ENCODE results near the gene RAB11FIP5.

The RAB11FIP5 gene

GRCh38 chr2:73075477-73076373, 37.0 kb downstream of the RAB11FIP5 start:
- H3K4me1 ChIP-seq (ENCODE audit: control insufficient read depth, insufficient read depth, low read length, unreplicated experiment), result peaks cover 7% of the 10 kb centered on the region
- H3K27me3 ChIP-seq (ENCODE audit: insufficient read depth, low read length), result no peaks in the 10 kb centered on the region
- no peak overlapping the region for H3K27ac ChIP-seq (ENCODE audit: low read depth, low read length)
- no peaks in the 10 kb centered on the region for H3K79me2 ChIP-seq (ENCODE audit: control insufficient read depth, insufficient read depth, low read length, unreplicated experiment)
- H3K4me3 ChIP-seq (ENCODE audit: low read depth, low read length), result no peak overlapping the region
- no peak overlapping the region for H2AFZ ChIP-seq (ENCODE audit: low read length, unreplicated experiment)
- no peaks in the 10 kb centered on the region for H3K36me3 ChIP-seq (ENCODE audit: insufficient read depth, low read length)

- no peak overlapping the region for H2AFZ ChIP-seq (ENCODE audit: low read length, unreplicated experiment)
- H3K27ac ChIP-seq (ENCODE audit: low read depth, low read length), result no peak overlapping the region
- no peak overlapping the region for H3K4me3 ChIP-seq (ENCODE audit: low read depth, low read length)
- H3K36me3 ChIP-seq (ENCODE audit: insufficient read depth, low read length), result no peaks in the 10 kb centered on the region
- peaks cover 10% of the 10 kb centered on the region for H3K79me2 ChIP-seq (ENCODE audit: control insufficient read depth, insufficient read depth, low read length, unreplicated experiment)
- no peaks in the 10 kb centered on the region for H3K27me3 ChIP-seq (ENCODE audit: insufficient read depth, low read length)
- H3K4me1 ChIP-seq (ENCODE audit: control insufficient read depth, insufficient read depth, low read length, unreplicated experiment), result peaks cover 7% of the 10 kb centered on the region
Observed at GRCh38 chr2:73074110-73075069, 38.4 kb downstream of the RAB11FIP5 start.

- peaks cover 27% of the 10 kb centered on the region for H3K79me2 ChIP-seq (ENCODE audit: control insufficient read depth, insufficient read depth, low read length, unreplicated experiment)
- H3K27me3 ChIP-seq (ENCODE audit: insufficient read depth, low read length), result no peaks in the 10 kb centered on the region
- no peak overlapping the region for H3K27ac ChIP-seq (ENCODE audit: low read depth, low read length)
- H3K4me3 ChIP-seq (ENCODE audit: low read depth, low read length), result peak overlapping the region; percentile 85; the same call in 1 of the 2 replicates
- H3K36me3 ChIP-seq (ENCODE audit: insufficient read depth, low read length), result no peaks in the 10 kb centered on the region
- H3K4me1 ChIP-seq (ENCODE audit: control insufficient read depth, insufficient read depth, low read length, unreplicated experiment), result peaks cover 7% of the 10 kb centered on the region
- no peak overlapping the region for H2AFZ ChIP-seq (ENCODE audit: low read length, unreplicated experiment)
Observed at GRCh38 chr2:73072416-73072815, 40.3 kb downstream of the RAB11FIP5 start.

- H2AFZ ChIP-seq (ENCODE audit: low read length, unreplicated experiment), result no peak overlapping the region
- peaks cover 7% of the 10 kb centered on the region for H3K4me1 ChIP-seq (ENCODE audit: control insufficient read depth, insufficient read depth, low read length, unreplicated experiment)
- no peak overlapping the region for H3K27ac ChIP-seq (ENCODE audit: low read depth, low read length)
- H3K4me3 ChIP-seq (ENCODE audit: low read depth, low read length), result peak overlapping the region; percentile 85
- H3K79me2 ChIP-seq (ENCODE audit: control insufficient read depth, insufficient read depth, low read length, unreplicated experiment), result peaks cover 27% of the 10 kb centered on the region
- H3K36me3 ChIP-seq (ENCODE audit: insufficient read depth, low read length), result no peaks in the 10 kb centered on the region
- no peaks in the 10 kb centered on the region for H3K27me3 ChIP-seq (ENCODE audit: insufficient read depth, low read length)
Observed at GRCh38 chr2:73072129-73072395, 40.7 kb downstream of the RAB11FIP5 start.

GRCh38 chr2:73071360-73072128, 41.2 kb downstream of the RAB11FIP5 start, which contains the start of gene SFXN5:
SFXN5 (minus strand) TSS chr2:73071712; CDS start chr2:73071705, 7 bp downstream.
- Histone ChIP-seq H3K36me3 (ENCODE audit: insufficient read depth, low read length) (no peaks in the 10 kb centered on the region), H2AFZ (ENCODE audit: low read length, unreplicated experiment) (peak within 1 kb of the TSS; percentile 6), H3K27me3 (ENCODE audit: insufficient read depth, low read length) (no peaks in the 10 kb centered on the region), H3K4me3 (ENCODE audit: low read depth, low read length) (peak within 1 kb of the TSS; percentile 85), H3K4me1 (ENCODE audit: control insufficient read depth, insufficient read depth, low read length, unreplicated experiment) (peaks cover 7% of the 10 kb centered on the region), H3K27ac (ENCODE audit: low read depth, low read length) (peak within 1 kb of the TSS; percentile 45; the same call in 1 of the 2 replicates), H3K79me2 (ENCODE audit: control insufficient read depth, insufficient read depth, low read length, unreplicated experiment) (peaks cover 27% of the 10 kb centered on the region)

GRCh38 chr2:73070643-73071359, 41.9 kb downstream of the RAB11FIP5 start:
- H3K27me3 ChIP-seq (ENCODE audit: insufficient read depth, low read length), result no peaks in the 10 kb centered on the region
- peak overlapping the region; percentile 43; the same call in 1 of the 2 replicates for H3K27ac ChIP-seq (ENCODE audit: low read depth, low read length)
- peak overlapping the region; percentile 85 for H3K4me3 ChIP-seq (ENCODE audit: low read depth, low read length)
- H2AFZ ChIP-seq (ENCODE audit: low read length, unreplicated experiment), result peak overlapping the region; percentile 6
- peaks cover 7% of the 10 kb centered on the region for H3K4me1 ChIP-seq (ENCODE audit: control insufficient read depth, insufficient read depth, low read length, unreplicated experiment)
- no peaks in the 10 kb centered on the region for H3K36me3 ChIP-seq (ENCODE audit: insufficient read depth, low read length)
- peaks cover 29% of the 10 kb centered on the region for H3K79me2 ChIP-seq (ENCODE audit: control insufficient read depth, insufficient read depth, low read length, unreplicated experiment)

- Histone ChIP-seq H3K79me2 (ENCODE audit: control insufficient read depth, insufficient read depth, low read length, unreplicated experiment) (peaks cover 32% of the 10 kb centered on the region), H3K27ac (ENCODE audit: low read depth, low read length) (peak overlapping the region; percentile 43; the same call in 1 of the 2 replicates), H3K4me1 (ENCODE audit: control insufficient read depth, insufficient read depth, low read length, unreplicated experiment) (peaks cover 9% of the 10 kb centered on the region), H3K4me3 (ENCODE audit: low read depth, low read length) (peak overlapping the region; percentile 85), H3K36me3 (ENCODE audit: insufficient read depth, low read length) (no peaks in the 10 kb centered on the region), H2AFZ (ENCODE audit: low read length, unreplicated experiment) (peak overlapping the region; percentile 18), H3K27me3 (ENCODE audit: insufficient read depth, low read length) (no peaks in the 10 kb centered on the region)
Observed at GRCh38 chr2:73069855-73070642, 42.7 kb downstream of the RAB11FIP5 start.

GRCh38 chr2:73069041-73069854, 43.5 kb downstream of the RAB11FIP5 start:
- Histone ChIP-seq H3K27me3 (ENCODE audit: insufficient read depth, low read length) (no peaks in the 10 kb centered on the region), H3K36me3 (ENCODE audit: insufficient read depth, low read length) (no peaks in the 10 kb centered on the region), H3K4me3 (ENCODE audit: low read depth, low read length) (peak overlapping the region; percentile 85), H2AFZ (ENCODE audit: low read length, unreplicated experiment) (no peak overlapping the region), H3K79me2 (ENCODE audit: control insufficient read depth, insufficient read depth, low read length, unreplicated experiment) (peaks cover 35% of the 10 kb centered on the region), H3K27ac (ENCODE audit: low read depth, low read length) (no peak overlapping the region), H3K4me1 (ENCODE audit: control insufficient read depth, insufficient read depth, low read length, unreplicated experiment) (peaks cover 17% of the 10 kb centered on the region)

GRCh38 chr2:73068147-73068546, 44.6 kb downstream of the RAB11FIP5 start:
- H3K4me3 ChIP-seq (ENCODE audit: low read depth, low read length), result no peak overlapping the region
- peaks cover 39% of the 10 kb centered on the region for H3K79me2 ChIP-seq (ENCODE audit: control insufficient read depth, insufficient read depth, low read length, unreplicated experiment)
- no peak overlapping the region for H2AFZ ChIP-seq (ENCODE audit: low read length, unreplicated experiment)
- H3K27ac ChIP-seq (ENCODE audit: low read depth, low read length), result no peak overlapping the region
- H3K27me3 ChIP-seq (ENCODE audit: insufficient read depth, low read length), result no peaks in the 10 kb centered on the region
- peaks cover 26% of the 10 kb centered on the region for H3K4me1 ChIP-seq (ENCODE audit: control insufficient read depth, insufficient read depth, low read length, unreplicated experiment)
- no peaks in the 10 kb centered on the region for H3K36me3 ChIP-seq (ENCODE audit: insufficient read depth, low read length)
